Thoracic aorta (tissue), 2 donors: ENCODE data around the gene RELN. TPM values are rescaled to one million over a fixed set of nuclear protein-coding genes. Genes with fewer than 3 reads are reported as not detected.

Experiments
- ATAC-seq: fragments of 150-250 bp; one replicate; pipeline ENCODE4 v1.8.0; 2017; ENCODE audit warnings: low read depth; ENCODE audit not compliant: insufficient number of reproducible peaks, low FRiP score
- DNase-seq: peaks from one replicate; pipeline ENCODE4 v3.0.0-alpha.2; 2020; ENCODE audit warnings: low spot score
- H3K27ac ChIP-seq, 2 donors: fragments of 200-600 bp; sonication (generic); 1 replicate in 1 of 2; 2 replicates in 1 of 2; pipeline ENCODE4 v1.5.1; 2016; ENCODE audit warnings: mild to moderate bottlenecking in 2 of 2, moderate library complexity in 2 of 2
- H3K27me3 ChIP-seq: fragments of 200-600 bp; sonication (generic); replicated peaks from 2 replicates; pipeline ENCODE4 v1.6.0; 2016; ENCODE audit warnings: mild to moderate bottlenecking; ENCODE audit not compliant: insufficient read depth
- H3K36me3 ChIP-seq: fragments of 200-600 bp; sonication (generic); one replicate; pipeline ENCODE4 v1.5.1; 2016
- H3K4me1 ChIP-seq, 2 donors: fragments of 200-600 bp; sonication (generic); 1 replicate in 1 of 2; 2 replicates in 1 of 2; pipeline versions ENCODE4 v1.5.1 to v1.6.0; 2016; ENCODE audit warnings: low read depth in 2 of 2, mild to moderate bottlenecking in 1 of 2; ENCODE audit not compliant: control insufficient read depth in 1 of 2
- H3K4me3 ChIP-seq: fragments of 200-600 bp; sonication (generic); 2 replicates; pipeline ENCODE4 v1.5.1; 2016; ENCODE audit warnings: mild to moderate bottlenecking
- H3K9me3 ChIP-seq: fragments of 200-600 bp; sonication (generic); 2 replicates; pipeline ENCODE4 v1.5.1; 2016
- total RNA-seq, 2 donors: library from RNA; depleted of rRNA; stranded (reverse); fragments of >200 nt; gene quantifications; one replicate each; pipeline versions ENCODE4 v1.1.0 to v1.2.3, GENCODE V29; 2016
- TF ChIP-seq, protein P1 (sequence below): fragments of 200-600 bp; sonication (generic); IDR thresholded peaks from one replicate; pipeline ENCODE4 v1.5.1; 2019; ENCODE audit warnings: antibody characterized with exemption

The RELN gene
- total RNA-seq, 2 donors from 2014 or later = 0.49 to 5.1 TPM

DNA sequence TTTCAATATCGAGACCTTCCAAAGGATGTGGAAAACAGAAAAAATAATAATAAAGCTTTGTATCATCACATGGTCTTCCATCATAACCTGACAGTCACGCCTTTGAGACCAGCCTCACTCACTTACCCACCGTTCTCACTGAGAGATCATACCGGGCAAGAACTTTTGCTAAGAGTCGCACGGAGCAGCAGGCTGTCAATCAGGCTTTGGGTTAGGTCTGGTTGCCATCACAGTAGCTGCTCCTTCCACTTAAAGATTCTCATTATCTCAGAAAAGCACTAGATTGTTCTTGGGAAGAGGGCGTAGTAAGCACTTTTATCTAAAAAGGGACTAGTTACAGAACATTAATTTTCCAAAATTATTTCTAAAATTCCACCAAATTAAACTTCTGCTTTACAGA lies 2.0 kb downstream of the RELN start:
- H3K4me3 ChIP-seq = no peak overlapping the region
- H3K27me3 ChIP-seq = peaks cover 3% of the 10 kb centered on the region
- ATAC-seq (no peak), DNase-seq (no peak)
- no peak overlapping the region for H3K27ac ChIP-seq
- TF ChIP-seq, protein P1, sequence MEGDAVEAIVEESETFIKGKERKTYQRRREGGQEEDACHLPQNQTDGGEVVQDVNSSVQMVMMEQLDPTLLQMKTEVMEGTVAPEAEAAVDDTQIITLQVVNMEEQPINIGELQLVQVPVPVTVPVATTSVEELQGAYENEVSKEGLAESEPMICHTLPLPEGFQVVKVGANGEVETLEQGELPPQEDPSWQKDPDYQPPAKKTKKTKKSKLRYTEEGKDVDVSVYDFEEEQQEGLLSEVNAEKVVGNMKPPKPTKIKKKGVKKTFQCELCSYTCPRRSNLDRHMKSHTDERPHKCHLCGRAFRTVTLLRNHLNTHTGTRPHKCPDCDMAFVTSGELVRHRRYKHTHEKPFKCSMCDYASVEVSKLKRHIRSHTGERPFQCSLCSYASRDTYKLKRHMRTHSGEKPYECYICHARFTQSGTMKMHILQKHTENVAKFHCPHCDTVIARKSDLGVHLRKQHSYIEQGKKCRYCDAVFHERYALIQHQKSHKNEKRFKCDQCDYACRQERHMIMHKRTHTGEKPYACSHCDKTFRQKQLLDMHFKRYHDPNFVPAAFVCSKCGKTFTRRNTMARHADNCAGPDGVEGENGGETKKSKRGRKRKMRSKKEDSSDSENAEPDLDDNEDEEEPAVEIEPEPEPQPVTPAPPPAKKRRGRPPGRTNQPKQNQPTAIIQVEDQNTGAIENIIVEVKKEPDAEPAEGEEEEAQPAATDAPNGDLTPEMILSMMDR = no peak
- no peaks in the 10 kb centered on the region for H3K36me3 ChIP-seq
- H3K9me3 ChIP-seq = no peaks in the 10 kb centered on the region
- peaks cover 0 to 20% of the 10 kb centered on the region in 2 donors for H3K4me1 ChIP-seq

DNA sequence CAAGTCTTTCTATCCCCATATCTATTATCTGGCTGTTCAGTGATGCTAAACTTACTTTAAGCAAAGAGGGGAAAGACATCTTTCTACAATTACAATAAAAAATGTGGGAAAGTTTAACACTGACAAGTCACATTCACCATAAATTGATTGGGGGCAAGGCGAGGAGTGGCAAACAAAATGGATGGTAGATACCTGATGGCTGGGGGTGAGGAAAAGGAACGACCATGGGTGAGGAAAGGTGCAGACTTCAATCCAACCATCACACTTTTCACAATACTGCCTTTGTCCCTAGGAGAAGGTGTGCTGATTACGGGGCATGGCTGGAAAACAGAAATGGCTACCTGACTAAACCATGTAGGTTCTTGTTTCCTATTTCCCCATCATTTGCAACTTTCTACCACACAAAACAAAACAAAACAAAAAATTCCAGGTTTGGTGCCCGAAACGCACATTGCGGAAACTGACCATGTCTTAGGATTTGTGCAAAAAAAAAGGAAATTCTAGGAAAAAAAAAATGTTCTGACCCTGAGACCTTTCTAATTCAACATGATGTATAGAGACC lies 3.8 kb downstream of the RELN start:
- Histone ChIP-seq H3K27me3 (peaks cover 3% of the 10 kb centered on the region), H3K27ac (no peak overlapping the region), H3K9me3 (no peaks in the 10 kb centered on the region), H3K36me3 (no peaks in the 10 kb centered on the region), H3K4me1 (peaks cover 0 to 18% of the 10 kb centered on the region in 2 donors), H3K4me3 (no peak overlapping the region)
- TF ChIP-seq, protein P1 = no peak
- DNase-seq (no peak), ATAC-seq (no peak)

DNA sequence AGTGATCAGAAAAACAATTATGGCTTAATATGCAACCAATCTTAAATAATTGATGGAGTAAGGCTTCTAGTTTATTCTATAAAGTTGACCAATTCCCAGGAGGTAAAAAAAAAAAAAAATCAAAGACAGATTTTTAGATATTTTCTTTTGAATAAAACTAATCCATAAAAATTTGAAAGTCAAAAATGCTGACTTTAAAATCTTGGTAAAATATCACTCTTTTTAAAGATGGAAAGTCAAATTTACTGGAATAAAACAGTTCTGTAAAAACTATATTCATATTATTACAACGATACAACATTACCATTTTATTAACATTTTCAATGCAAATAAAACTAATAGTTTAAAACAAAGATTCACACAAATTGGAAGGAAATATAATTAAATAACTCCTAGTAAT lies 5.4 kb downstream of the RELN start:
- TF ChIP-seq, protein P1 = no peak
- DNase-seq (no peak), ATAC-seq (no peak)

DNA sequence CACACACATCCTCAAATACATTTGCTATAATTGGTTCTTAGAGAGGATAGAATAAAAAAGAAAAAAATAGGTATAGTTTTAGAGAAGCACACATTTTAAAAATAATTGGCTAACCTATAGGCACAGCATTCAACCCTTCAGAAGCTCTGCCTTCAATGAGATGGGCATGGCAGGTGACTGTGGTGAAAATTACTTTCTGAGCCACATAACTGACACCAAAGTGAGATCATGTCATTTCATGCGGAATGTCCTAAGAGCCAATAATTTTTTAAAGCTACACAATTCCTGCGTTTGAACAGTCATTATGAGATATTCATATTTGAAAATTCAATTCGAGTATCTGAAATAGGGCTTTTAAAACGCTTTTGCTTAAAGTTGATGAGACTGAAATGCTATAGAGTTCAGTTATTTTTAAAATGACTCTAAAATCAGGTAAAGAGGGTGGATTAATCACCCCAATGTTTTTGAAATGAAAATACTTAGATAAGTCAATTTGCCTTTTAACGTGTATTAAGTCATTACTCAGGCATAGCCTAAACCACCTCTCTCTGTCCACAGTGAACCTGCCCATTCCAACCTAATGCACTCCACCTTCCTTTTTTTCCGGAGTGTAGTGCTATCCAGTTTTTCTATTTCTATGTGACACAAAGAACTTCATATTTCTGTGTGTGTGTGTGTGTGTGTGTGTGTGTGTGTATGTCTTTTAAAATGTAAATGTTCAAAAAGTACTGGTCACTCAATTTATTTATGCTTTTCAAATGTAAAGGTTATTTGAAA lies 6.1 kb downstream of the RELN start:
- TF ChIP-seq, protein P1 = no peak
- Histone ChIP-seq H3K9me3 (no peaks in the 10 kb centered on the region), H3K4me1 (no peaks in the 10 kb centered on the region), H3K27me3 (peaks cover 2% of the 10 kb centered on the region), H3K27ac (no peak overlapping the region), H3K4me3 (no peak overlapping the region), H3K36me3 (no peaks in the 10 kb centered on the region)
- no peak for DNase-seq
- no peak for ATAC-seq

More for the DNA sequence above, 5.4 kb downstream of the RELN start:
- Histone ChIP-seq H3K36me3 (no peaks in the 10 kb centered on the region), H3K4me3 (no peak overlapping the region), H3K9me3 (no peaks in the 10 kb centered on the region), H3K4me1 (peaks cover 0 to 6% of the 10 kb centered on the region in 2 donors), H3K27ac (no peak overlapping the region), H3K27me3 (peaks cover 3% of the 10 kb centered on the region)

DNA sequence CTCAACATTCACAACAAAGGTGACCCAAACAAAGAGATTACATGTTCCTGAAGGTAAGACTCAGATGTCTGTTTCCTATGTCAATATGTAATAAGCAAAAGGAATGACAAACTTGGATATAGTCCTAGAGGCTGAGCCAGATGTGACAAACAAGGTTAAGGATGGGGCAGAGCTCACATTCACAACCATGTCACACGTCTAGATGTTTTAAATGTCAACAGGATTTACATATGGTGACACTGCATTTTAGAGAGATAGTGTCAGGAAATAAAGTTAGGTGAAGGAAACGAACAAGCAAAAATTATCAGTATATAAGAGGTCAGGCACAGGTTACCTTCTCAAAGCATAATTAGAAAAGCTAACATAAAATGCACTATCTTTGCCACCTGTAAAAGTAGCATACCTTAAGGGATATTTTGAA lies 8.4 kb downstream of the RELN start:
- Histone ChIP-seq H3K36me3 (no peaks in the 10 kb centered on the region), H3K4me3 (no peak overlapping the region), H3K27ac (no peak overlapping the region), H3K9me3 (no peaks in the 10 kb centered on the region), H3K27me3 (no peaks in the 10 kb centered on the region), H3K4me1 (no peaks in the 10 kb centered on the region)
- ATAC-seq (no peak), DNase-seq (no peak)
- TF ChIP-seq, protein P1 = no peak
